ENCODE results near the gene ANKRD6. TPM values are rescaled to one million over a fixed set of nuclear protein-coding genes. Genes with fewer than 3 reads are reported as not detected.

ANKRD6 gene
- total and polyA plus RNA-seq, 11 donors: 3.5 to 14.1 (median 10.2) TPM

GRCh38 chr6:89508755-89509563 is 76.0 kb downstream of the ANKRD6 start:
- Histone ChIP-seq H3K27ac (no peak overlapping the region), H3K9me3 (no peaks in the 10 kb centered on the region), H3K4me3 (no peak overlapping the region), H3K4me1 (peaks cover 0 to 13% (median 5%) of the 10 kb centered on the region in 12 donors), H3K27me3 (no peaks in the 10 kb centered on the region), H3K36me3 (no peaks in the 10 kb centered on the region)
- no peak for TF ChIP-seq CTCF (IDR thresholded peaks at IDR 0.05)
- TF ChIP-seq POLR2A (IDR thresholded peaks at IDR 0.05): no peak
- ATAC-seq (peak in 2 of 4 donors; percentile 27 to 30), DNase-seq (no peak)
- intact Hi-C loops (cut with DNase I): no loop called here
- WGBS, 4 donors: 83 to 90% (median 87%) methylated on average over 8 of the region's 8 CpGs

DNA sequence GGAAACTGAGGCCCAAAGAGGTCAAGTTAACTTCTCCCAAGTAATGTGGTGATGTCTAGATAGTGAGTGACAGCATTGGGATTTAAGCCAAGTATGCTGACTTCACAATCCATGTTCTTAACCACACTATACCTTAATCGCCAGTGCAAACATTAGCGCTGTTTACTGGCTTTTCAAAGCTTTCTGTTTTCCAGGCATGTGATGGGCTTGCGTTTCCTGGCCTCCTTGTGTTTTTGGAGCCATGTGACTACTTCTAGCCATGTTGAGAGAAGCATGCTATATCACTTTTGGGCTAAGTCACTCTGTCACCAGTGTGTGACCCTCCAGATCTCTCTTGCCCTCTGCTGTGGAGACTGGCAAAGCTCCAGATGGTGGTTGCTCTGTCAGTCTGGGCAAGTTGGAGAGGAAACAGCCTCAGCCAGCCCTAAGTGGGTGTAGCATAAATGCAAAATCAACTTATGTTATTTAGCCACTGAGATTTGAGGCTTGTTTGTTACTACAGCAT is 76.9 kb downstream of the ANKRD6 start:
- Histone ChIP-seq H3K4me3 (no peak overlapping the region), H3K36me3 (no peaks in the 10 kb centered on the region), H3K9me3 (no peaks in the 10 kb centered on the region), H3K4me1 (peaks cover 0 to 13% (median 5%) of the 10 kb centered on the region in 12 donors), H3K27ac (no peak overlapping the region), H3K27me3 (no peaks in the 10 kb centered on the region)
- TF ChIP-seq CTCF (IDR thresholded peaks at IDR 0.05) (no peak), POLR2A (IDR thresholded peaks at IDR 0.05) (no peak)
- intact Hi-C loops (cut with DNase I): no loop called here
- ATAC-seq (peak in 2 of 4 donors; percentile 45 to 66), DNase-seq (peak in 2 of 5 donors; percentile 36)
- WGBS, 4 donors: 63 to 79% (median 71%) methylated on average over 3 of the region's 3 CpGs

DNA sequence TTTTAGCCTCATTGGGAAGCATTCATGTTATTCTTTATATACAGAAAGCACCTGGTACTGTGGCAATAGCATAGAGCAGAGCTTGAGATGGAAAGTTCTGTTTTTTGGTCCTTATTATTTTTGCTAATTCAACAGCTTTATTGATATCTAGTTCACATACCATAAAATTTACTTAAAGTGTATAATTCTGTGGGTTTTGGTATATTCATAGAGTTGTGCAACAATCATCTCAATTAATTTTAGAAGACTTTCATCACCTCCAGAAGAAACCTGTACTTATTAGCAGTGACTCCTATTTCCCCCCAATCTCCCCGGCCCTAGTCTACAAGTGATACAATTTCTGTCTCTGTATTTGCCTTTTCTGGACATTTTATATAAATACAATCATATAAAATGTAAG is 77.4 kb downstream of the ANKRD6 start:
- no peaks in the 10 kb centered on the region for H3K27me3 ChIP-seq
- DNase-seq (no peak), ATAC-seq (no peak)
- WGBS, 4 donors: 97 to 100% (median 98%) methylated on average over 1 of the region's 1 CpG
- TF ChIP-seq CTCF (IDR thresholded peaks at IDR 0.05) (no peak), POLR2A (IDR thresholded peaks at IDR 0.05) (no peak)
- no peaks in the 10 kb centered on the region for H3K9me3 ChIP-seq
- H3K36me3 ChIP-seq: no peaks in the 10 kb centered on the region
- H3K4me3 ChIP-seq: no peak overlapping the region
- peaks cover 0 to 13% (median 5%) of the 10 kb centered on the region in 12 donors for H3K4me1 ChIP-seq
- intact Hi-C loops (cut with DNase I): no loop called here
- no peak overlapping the region for H3K27ac ChIP-seq

DNA sequence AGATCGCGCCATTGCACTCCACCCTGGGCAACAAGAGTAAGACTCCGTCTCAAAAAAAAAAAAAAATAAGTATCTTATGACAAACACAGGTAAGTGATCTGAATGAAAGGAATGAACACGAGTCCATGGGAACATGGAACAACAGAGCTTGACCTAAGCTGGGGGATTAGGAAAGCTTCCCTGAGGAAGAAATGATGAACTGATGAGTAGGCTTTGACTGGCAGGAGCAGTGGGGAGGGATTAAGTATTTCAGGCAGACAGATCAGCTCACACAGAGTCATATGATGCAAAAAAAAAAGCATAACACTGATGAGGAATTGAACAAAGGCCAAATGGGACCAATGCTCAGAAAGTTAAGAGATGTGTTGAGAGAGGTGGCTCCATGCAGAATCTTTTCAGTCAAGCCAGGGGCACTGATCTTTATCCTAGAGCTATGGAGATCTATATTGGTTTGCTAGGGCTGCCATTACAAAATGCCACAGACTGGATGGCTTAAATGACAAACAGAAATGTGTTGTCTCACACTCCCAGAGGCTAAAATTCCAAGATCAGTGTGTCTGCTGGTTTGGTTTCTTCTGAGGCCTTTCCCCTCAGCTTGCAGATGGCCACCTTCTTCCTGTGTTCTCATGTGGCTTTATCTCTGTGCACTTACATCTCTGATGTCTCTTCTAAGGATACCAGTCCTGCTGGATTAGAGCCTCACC is 85.6 kb downstream of the ANKRD6 start:
- intact Hi-C loops (cut with DNase I): no loop called here
- Histone ChIP-seq H3K27ac (no peak overlapping the region), H3K27me3 (no peaks in the 10 kb centered on the region), H3K4me1 (no peaks in the 10 kb centered on the region), H3K4me3 (no peak overlapping the region), H3K36me3 (no peaks in the 10 kb centered on the region), H3K9me3 (no peaks in the 10 kb centered on the region)
- TF ChIP-seq CTCF (IDR thresholded peaks at IDR 0.05): no peak
- no peak for TF ChIP-seq POLR2A (IDR thresholded peaks at IDR 0.05)
- ATAC-seq (no peak), DNase-seq (no peak)
- 96 to 100% (median 96%) methylated on average over 4 of the region's 4 CpGs for WGBS, 4 donors

Data from heart left ventricle (tissue), 16 donors.